ENCODE results near the gene GLRX5. TPM values are rescaled to one million over a fixed set of nuclear protein-coding genes. Genes with fewer than 3 reads are reported as not detected.

Gene GLRX5
- total RNA-seq, 1 donor from 2014 or later, result 24.6 TPM

- DNase-seq (ENCODE audit: low spot score in 2 of 2), result peak in 1 of 2 donors; percentile 41
- no peak for TF ChIP-seq CTCF (IDR thresholded peaks at IDR 0.05)
- H3K27ac ChIP-seq, result no peak overlapping the region
- no peak overlapping the region for H3K4me3 ChIP-seq
- no peaks in the 10 kb centered on the region for H3K9me3 ChIP-seq
- no peaks in the 10 kb centered on the region for H3K36me3 ChIP-seq
- peaks cover 24 to 61% of the 10 kb centered on the region in 2 donors for H3K4me1 ChIP-seq
- intact Hi-C loops (cut with DNase I), result no loop called here
- no peaks in the 10 kb centered on the region for H3K27me3 ChIP-seq
Observed at GRCh38 chr14:95521001-95521400, 13.8 kb upstream of the GLRX5 start.

- Histone ChIP-seq H3K4me3 (no peak overlapping the region), H3K27me3 (no peaks in the 10 kb centered on the region), H3K36me3 (no peaks in the 10 kb centered on the region), H3K9me3 (no peaks in the 10 kb centered on the region), H3K27ac (no peak overlapping the region), H3K4me1 (peaks cover 30 to 67% of the 10 kb centered on the region in 2 donors)
- intact Hi-C loops (cut with DNase I), result no loop called here
- no peak for TF ChIP-seq CTCF (IDR thresholded peaks at IDR 0.05)
- no peak for DNase-seq (ENCODE audit: low spot score in 2 of 2)
Observed at GRCh38 chr14:95522116-95522515, 12.7 kb upstream of the GLRX5 start.

- Histone ChIP-seq H3K9me3 (no peaks in the 10 kb centered on the region), H3K4me1 (peaks cover 30 to 65% of the 10 kb centered on the region in 2 donors), H3K36me3 (no peaks in the 10 kb centered on the region), H3K27ac (no peak overlapping the region), H3K27me3 (no peaks in the 10 kb centered on the region), H3K4me3 (no peak overlapping the region)
- intact Hi-C loops (cut with DNase I), result no loop called here
- no peak for TF ChIP-seq CTCF (IDR thresholded peaks at IDR 0.05)
- DNase-seq (ENCODE audit: low spot score in 2 of 2), result no peak
Observed at GRCh38 chr14:95522556-95522955, 12.3 kb upstream of the GLRX5 start.

GRCh38 chr14:95523051-95523814 is 11.6 kb upstream of the GLRX5 start:
- no peak overlapping the region for H3K4me3 ChIP-seq
- H3K36me3 ChIP-seq, result no peaks in the 10 kb centered on the region
- peak overlapping the region in 1 of 2 donors; percentile 30 for H3K27ac ChIP-seq
- peak in 1 of 2 donors; percentile 37 for DNase-seq (ENCODE audit: low spot score in 2 of 2)
- H3K4me1 ChIP-seq, result peaks cover 27 to 63% of the 10 kb centered on the region in 2 donors
- intact Hi-C loops (cut with DNase I), result no loop called here
- H3K27me3 ChIP-seq, result no peaks in the 10 kb centered on the region
- TF ChIP-seq CTCF (IDR thresholded peaks at IDR 0.05), result no peak
- no peaks in the 10 kb centered on the region for H3K9me3 ChIP-seq

- intact Hi-C loops (cut with DNase I), result no loop called here
- Histone ChIP-seq H3K9me3 (no peaks in the 10 kb centered on the region), H3K27me3 (no peaks in the 10 kb centered on the region), H3K4me3 (no peak overlapping the region), H3K36me3 (no peaks in the 10 kb centered on the region), H3K27ac (peak overlapping the region in 1 of 2 donors; percentile 36), H3K4me1 (peaks cover 21 to 56% of the 10 kb centered on the region in 2 donors)
- TF ChIP-seq CTCF (IDR thresholded peaks at IDR 0.05), result no peak
- DNase-seq (ENCODE audit: low spot score in 2 of 2), result peak in 1 of 2 donors; percentile 60
Observed at GRCh38 chr14:95523815-95524448, 10.9 kb upstream of the GLRX5 start.
